ENCODE data around the gene ITGB5.
"Not testable (repeated sequence)": the region's sequence is repeated elsewhere in the genome, so short reads cannot be mapped to it uniquely, and the experiment has no call there.

The ITGB5 gene

DNA sequence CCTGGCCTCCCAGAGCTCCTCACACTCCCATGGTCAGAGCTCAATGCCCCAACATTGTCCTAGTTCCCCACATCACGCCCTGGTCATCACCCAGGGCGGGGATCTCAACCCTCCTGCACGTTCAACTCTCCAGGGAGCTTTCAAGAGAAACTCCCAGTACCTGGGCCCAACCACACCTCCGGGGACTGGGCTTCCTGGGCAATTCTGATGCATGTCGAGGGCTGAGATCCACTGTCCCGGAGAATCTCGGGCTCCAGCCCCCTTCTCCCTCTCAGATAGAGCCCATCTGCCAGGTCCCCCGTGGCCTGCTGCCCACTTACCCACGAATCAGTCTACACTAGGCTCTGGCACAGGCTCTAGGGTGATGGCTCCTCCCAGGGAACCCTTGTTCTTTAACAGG, 117.7 kb downstream of the ITGB5 start:
- DNase-seq = no peak

DNA sequence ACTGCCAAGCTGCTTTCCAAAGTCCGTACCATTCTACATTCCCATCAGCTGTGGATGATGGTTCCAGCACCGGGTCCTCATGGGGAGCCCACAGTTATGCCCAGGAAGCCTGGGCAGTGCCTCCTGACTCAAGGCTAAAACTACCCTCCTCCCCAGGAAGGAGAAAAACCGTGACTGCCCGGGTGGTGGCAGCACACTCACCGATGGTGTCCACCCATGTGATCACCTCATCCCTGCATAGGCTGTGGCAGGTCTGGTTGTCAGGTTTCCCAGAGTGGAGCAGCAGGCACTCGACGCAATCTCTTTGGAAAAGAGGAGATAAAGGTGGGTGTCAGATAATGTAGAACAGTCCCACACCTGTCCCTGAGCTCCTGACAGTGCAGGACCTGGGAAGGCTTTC, 118.4 kb downstream of the ITGB5 start:
- no peak for DNase-seq

DNA sequence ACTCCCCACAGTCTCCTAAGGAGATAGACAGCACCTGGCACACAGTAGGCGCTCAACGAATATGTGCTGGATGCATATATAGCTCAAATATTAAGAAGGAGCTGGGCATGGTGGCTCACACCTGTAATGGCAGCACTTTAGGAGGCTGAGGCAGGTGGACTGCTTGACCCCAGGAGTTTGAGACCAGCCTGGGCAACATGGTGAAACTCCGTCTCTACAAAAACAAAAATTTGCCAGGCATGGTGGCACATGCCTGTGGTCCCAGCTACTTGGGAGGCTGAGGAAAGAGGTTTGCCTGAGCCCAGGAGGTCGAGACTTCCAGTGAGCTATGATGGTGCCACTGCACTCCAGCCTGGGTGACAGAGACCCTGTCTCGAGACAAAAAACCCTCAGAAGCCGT, 119.5 kb downstream of the ITGB5 start:
- no peak for DNase-seq

DNA sequence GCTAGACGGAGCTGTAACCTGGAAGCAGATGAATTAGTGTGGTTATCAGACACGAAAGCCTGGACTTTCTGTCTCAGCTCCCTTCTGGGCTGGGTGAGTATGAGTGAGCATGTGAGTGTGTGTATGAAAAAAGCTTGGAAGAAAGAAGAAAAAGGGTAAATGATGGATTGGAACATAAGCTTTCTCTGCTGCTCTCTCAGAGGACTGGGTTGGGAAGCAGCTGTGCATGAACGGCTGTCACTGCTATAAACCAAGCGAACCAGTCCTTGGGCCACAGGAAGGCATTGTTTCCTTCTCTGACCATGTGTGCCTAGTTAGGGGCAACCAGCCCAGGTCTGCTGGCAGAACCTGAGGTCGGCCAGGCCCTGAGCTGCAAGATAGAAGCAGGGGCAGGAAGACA, 119.9 kb downstream of the ITGB5 start:
- no peak for DNase-seq

DNA sequence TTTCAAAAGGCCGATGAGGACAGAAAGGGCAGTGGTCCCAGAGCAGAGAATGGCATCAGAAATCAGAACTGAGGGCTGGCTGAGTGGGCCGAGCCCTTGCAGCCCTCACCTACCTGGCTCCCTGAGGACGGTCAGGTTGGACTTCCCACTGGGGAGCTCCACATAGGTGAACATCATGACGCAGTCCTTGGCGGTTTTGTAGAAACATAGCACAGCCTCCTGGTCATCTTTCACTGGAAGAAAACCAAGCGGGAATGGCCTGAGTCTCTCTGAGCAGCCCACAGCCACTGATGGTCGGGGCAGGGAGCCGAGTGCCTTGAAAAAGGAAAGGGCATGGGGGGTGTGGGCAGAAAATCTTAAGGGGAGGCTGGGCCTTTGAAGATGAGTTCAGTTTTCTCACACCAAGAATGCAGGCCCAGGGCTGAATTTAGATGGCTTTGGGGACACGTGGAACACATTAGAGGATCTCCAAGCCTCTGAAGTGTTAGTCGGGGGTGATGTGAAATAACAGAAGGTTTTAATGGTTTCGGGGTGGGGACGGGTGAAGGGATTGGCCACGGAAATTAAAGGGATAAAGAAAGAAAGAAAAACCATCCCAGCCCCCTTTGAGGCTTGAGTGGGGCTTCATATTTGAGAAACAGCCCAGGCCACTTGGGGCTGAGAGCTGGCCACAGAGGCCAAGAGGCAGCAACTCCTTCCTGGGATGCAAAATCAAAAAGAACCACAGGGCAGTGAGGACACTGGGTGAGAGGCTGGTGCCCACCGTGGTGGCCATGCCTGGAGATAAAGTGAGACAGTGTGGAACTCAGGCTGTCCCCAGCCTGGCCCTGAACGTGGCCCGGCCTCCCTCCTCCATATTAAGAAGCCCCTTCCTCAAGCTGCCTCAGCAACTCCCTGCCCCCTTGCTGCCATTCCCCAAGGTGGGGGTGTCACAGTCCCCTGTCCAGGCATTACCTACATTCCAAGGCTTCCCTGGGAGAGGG, 120.8 kb downstream of the ITGB5 start:
- DNase-seq = no peak

DNA sequence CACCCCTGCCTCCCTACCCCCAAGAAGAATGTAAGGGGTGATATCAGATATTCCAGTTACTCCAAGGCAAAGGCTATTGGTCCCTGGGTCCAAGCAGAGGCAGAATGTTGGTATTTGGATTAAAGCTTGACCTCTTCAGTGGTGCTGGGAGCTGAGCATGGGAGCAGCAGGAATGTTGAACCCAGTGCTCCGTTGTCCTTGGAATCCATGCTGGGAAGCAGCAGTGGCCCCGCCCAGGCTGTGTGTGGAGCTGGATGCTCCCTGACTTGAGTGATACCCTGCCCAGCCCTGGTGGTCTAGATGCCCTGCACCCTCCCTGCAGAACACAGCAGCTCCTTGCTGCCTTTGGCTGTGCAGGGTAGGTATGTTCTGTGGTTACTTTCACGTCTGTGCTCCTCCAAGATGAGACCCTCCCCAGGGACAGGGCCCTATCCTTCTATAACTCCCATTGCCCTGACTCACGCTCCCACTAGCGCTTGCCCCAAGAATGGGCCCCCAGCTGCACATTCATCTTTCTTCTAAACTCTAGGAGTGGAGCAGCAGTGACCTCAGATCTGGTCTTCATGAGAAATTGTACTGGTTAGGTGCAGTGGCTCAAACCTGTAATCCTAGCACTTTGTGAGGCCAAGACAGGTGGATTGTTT, 121.8 kb downstream of the ITGB5 start:
- DNase-seq = no peak

DNA sequence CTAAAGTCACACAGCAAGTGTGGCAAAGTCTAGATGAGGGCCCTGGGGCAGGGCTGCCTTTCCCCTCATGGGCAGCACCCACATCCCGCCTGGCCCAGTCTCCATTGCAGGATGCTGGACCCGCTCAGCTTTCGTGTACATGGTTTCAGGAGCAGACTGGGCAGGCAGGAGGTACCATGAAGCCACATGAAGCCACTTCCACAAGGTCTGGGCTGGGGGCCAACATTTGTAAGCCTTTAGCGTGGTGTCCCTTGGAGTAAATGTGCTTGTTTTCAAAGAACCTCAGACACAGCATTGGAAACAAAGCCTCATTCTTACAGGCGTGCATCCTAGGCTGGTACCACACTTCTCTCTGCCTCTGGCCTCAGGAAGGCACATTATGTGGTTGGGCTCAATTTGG, 122.4 kb downstream of the ITGB5 start:
- DNase-seq = no peak

DNA sequence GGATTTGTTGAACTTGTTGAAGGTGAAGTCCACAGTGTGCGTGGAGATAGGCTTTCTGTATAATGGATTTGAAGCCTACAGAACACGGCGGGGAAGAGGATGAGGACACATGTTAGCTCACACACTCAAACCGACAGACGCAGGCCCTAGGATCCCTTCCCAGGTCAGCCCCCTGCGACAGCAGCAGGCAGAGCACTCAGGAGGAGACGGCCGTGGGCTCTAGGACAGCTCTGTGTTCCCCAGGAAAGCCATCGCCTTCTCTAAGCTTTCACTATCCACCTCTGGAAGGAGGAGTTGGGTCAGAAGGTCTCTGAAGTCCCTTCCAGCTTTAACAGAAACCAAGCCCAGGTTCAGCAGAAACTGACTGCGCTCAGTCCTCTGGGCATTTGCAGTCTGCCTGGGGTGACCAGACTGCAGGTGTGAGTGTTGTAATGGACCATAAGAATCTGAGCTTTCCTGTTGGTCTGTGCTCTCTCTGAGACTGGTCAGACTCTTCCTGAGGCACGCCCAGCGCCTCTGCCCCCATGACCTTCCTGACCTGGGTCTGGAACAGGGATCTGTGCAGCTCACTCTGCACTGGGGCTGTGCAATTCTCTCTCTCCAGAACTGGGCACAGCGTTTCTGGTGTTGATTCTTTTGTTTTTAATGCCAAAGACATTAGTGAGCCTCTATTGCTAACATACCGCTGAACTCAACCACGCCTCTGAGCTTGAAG, 123.4 kb downstream of the ITGB5 start:
- no peak for DNase-seq

DNA sequence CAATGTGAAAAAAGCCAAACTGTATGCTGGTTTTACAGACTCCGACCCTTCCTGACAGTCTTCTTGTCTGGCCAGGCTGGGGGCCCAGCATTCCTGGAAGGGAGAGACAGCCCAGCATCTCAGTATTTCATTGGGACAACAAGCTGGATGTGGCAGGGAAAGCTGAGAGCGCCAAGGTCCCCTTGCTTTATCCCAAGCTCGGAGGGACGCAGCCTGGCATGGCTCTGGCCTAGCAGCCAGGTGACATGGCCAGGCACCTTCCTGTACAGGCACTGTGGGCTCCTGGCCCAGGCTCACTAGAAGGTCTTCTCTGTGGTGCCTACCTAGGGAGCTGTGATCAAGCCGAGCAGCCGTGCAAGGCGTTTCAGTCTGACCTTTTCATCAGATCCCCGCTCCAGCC, 124.0 kb downstream of the ITGB5 start:
- no peak for DNase-seq

DNA sequence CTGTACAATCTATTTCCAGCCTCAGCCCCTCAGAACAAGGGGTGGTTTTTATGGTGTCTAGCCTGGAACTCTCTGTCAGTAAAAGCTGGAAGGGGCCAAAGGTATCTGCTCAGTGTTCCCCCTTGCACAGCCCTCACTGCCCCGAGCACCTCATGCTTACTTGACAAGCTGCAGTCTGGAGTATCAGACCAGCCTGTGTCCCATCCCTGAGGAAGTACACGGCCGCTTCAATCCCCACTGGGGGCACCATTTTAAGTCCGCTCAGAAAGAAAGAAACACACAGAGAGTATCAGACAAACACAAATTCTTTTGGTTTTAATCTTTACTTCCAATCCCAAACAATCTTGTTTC, 124.5 kb downstream of the ITGB5 start:
- no peak for DNase-seq

DNA sequence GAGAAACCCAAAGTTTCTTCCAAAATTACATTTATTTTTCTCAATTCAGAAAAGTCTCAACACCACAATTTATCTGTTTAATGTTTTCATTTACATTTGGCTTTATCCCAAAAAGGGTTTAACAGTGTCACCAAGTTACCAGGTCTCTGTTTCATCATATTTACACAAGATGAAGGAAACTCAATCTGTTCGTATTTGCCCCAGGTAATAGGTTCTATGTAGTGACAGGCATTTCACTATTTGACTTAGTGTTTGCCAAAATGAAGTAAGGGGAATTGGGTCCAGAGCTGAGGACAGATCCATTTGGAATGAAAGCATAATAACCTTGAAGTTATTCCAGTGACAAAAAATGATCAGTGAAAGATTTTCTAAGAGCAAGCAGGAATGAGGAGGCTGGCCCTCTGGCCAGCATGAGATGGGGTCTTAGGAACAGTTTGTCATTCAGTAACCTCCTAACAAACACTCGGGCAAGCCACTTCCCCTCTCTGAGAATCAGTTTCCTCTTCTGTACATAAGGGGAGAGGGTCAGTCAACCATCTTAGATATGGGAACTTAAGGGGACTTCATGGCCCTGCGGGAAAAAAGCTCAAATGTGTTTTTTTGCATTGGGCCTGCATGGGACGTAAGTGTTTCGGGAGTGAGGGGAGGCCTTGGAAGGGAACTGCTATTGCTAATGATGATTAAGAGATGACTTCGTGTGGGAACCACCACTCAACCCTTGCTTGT, 125.1 kb downstream of the ITGB5 start:
- DNase-seq = no peak

DNA sequence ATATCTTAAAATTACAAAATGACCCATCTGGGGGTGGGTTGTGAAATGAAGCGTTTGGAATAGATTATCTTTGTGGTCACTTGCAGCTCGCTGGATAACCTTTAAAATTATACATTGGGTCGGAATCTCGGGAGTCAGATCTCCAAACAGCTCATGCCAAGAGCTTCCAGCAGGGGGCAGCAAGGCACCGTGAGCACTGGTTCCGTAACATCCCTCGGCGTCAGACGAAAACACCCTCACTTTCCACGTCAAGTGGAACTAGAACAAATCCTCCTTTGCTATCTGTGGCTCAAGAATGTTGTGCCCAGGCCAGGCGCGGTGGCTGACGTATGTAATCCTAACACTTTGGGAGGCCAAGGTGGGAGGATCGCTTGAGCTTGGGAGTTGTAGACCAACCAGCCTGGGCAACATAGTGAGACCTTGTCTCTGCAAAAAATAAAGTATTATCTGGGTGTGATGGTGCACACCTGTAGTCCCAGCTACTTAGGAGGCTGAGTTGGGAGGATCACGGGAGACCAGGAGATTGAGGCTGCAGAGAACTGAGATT, 125.8 kb downstream of the ITGB5 start:
- peak; percentile 84 for DNase-seq

DNA sequence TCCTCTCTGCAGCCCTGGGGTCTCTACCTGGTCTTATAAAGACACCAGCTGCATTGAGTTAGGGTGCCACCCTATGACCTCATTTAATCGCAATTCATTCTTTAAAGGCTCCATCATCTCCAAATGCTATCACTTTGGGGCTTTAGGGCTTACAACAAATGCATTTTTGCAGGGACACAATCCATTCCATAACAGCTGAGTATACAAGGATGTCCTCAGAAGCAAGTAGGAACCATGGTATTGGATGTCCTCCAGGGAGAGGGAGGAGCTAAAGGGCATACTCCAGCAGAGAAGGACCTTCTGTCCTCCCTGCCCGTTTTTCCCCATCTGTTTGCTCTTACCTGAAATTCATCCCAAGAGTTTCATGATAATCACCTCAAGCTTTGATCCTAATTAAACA, 126.6 kb downstream of the ITGB5 start:
- DNase-seq = no peak

DNA sequence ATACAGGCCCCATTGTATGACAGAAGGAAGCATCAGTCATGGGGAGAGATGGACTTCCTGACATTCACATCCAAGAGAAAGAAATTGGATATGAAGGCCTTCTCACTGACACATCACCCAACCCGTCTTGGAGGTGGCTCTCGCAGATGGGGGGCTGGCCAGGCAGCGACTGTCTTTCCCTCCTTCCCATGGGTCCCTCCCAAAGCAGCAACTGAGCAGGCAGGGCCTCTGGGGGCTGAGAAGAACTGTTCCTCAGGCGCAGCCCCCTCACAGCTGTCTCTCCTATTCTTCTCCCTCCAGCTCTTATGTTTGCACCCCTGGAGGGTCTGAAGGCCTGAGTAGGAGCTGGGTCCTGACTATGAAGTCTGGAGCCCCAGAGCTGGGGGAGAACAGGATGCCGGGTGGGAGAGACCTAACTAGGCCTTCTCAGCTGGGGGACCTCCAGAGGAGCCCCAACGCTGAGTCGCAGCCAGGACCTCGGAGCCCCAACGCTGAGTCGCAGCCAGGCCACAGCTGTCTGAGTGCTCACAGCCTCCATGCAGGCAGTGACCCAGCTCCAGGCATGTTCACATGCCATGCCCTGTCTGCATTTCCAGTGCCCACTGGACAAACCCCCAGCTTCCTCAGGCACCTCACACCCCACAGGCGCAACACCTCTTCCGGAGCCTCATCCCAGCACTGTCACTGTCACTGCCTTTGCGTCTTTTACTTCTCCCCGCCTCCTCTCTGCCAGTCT, 127.3 kb downstream of the ITGB5 start:
- DNase-seq = no peak

DNA sequence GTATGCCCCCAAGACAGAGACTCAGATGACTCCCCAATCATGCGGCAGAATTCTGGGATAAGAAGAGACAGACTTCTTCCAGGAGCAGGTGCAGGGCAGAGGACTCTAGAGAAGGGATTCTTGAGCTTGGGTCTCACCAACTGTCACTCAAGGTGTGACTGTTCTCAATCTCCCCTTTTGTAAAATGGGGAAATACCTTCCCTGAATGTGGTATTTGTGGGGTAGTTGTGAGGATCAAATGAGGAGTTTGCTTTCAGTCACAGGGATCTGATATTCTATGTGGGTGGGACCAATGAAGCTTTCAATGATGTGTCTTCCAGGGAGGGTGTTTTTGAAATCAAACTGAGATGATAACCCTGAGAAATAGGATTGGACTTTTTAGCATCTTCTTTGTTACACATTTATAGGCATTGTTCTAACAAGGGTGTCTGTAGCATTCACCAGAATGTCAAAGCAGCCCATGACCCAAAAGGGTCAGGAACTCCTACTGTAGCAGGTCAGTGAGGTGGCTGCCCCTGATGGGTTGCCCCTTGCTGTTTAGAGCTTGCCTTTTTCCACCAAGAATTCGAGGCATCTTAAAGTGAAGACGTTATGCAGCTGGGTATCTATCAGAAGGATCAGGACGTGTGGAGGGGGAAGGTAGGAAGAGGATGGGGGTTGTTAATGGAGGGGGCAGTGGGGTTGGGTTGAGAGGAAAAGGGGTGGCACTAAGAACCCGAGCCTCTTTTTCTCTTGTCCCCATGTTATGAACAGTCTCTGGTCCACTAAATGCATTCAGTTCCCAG, 128.1 kb downstream of the ITGB5 start:
- DNase-seq = no peak

DNA sequence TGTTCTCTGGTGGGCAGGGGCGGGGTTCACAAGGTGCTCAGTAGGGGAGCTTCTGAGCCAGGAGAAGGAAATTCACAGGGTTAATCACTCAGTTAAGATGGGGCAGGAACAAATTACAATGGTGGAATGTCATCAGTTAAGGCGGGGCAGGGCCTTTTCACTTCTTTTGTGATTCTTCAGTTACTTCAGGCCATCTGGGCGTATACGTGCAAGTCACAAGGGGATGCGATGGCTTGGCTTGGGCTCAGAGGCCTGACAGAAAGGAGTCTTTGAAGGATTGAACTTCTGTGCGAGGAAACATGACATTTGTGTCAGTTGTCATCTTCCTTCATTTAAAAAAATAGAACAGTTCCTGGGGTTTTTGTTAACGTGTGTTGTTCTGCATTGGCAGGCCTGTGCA, 129.2 kb downstream of the ITGB5 start:
- not testable (repeated sequence) for DNase-seq

DNA sequence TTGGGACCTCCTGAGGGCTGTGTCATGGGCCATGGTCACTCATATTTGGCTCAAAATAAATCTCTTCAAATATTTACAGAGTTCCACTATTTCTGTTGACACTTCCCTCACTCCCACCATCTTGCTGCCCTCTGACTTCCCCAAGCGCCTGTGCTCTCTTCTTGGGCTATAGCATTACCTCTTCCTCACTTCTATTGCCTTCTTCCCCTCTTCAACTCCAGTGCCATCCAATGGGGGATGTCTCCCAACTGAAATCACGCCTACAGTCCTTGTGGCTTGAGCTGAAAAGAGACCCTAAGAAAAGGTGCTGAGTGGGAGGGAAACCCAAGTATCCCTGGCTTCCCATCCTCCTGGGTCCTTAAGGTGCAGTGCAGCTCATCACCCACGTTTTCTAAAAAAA, 135.1 kb downstream of the ITGB5 start:
- no peak for DNase-seq

DNA sequence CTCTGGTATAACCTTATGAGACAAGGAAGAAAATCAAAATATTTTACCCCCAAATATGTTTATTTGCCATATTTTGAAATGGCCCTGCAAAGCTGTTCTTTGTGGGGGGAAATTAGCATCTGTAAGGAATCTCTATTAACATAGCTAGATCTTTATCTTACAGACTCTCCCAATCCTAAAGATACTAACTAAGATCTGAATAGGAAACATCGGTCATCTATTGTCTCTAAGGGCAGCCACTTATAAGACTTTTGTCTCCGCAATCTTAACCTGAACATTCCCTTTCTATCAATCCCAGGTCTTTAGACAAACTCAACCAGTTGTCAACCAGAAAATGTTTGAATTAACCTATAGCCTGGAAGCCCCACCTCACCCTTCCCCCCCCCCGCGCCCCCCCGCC, 135.7 kb downstream of the ITGB5 start:
- DNase-seq = no peak

DNA sequence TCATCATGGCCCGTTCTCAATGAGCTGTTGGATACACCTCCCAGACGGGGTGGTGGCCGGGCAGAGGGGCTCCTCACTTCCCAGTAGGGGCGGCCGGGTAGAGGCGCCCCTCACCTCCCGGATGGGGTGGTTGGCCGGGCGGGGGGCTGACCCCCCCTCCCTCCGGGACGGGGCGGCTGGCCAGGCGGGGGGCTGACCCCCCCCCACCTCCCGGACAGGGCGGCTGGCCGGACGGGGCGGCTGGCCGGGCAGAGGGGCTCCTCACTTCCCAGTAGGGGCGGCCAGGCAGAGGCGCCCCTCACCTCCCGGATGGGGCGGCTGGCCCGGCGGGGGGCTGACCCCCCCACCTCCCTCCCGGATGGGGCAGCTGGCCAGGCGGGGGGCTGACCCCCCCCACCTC, 137.3 kb downstream of the ITGB5 start:
- not testable (repeated sequence) for DNase-seq

DNA sequence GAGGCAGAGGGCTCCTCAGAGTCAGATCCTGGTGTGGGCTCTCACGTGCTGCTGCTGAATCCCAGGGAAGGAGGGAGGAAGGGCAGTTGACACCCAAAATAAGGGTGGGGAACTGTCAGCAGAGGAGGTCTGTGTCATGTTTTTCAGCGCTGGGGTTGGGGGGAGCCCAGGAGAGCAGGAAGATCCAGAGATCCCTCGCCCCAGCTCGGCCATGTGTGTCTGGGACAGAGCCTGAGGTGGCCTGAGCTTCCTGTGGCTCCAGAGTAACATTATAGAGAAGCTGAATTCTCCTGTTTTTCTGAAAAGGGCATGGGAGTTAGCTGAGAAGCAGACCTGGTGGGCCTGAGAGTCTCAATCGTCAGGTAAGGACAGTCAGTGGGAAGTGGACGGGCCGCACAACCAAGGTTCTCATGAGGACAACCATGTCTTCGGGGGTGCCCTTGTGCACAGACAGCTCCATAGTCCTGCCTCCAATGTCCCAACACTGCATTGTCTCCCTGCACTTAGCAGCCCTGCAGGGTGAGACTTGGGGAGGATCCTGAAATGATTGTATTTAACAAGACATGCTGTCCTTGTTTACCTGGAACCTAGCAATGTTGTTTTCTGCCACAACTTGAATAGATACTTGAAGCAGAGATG, 138.5 kb downstream of the ITGB5 start:
- no peak for DNase-seq
